Vagina (tissue), 2 donors: ENCODE results near the gene HMX2.

Experiments used
- POLR2AphosphoS5 ChIP-seq, 2 donors: sonication (generic); formaldehyde crosslinking; IDR thresholded peaks; one replicate each; pipeline ENCODE4 v1.9.0; 2017; ENCODE audit warnings: antibody characterized with exemption in 2 of 2, mild to moderate bottlenecking in 2 of 2, low read depth in 1 of 2; ENCODE audit not compliant: insufficient read depth in 1 of 2
- TF ChIP-seq, protein P1 (sequence below), 3 experiments: fragments of 450-650 bp in 2 of 3; fragments of 200-600 bp in 1 of 3; sonication (generic) in 1 of 3; IDR thresholded peaks; one replicate each; pipeline ENCODE4 v1.5.1; 2017 to 2019; ENCODE audit warnings: antibody characterized with exemption in 3 of 3, mild to moderate bottlenecking in 2 of 3, moderate library complexity in 2 of 3

DNA sequence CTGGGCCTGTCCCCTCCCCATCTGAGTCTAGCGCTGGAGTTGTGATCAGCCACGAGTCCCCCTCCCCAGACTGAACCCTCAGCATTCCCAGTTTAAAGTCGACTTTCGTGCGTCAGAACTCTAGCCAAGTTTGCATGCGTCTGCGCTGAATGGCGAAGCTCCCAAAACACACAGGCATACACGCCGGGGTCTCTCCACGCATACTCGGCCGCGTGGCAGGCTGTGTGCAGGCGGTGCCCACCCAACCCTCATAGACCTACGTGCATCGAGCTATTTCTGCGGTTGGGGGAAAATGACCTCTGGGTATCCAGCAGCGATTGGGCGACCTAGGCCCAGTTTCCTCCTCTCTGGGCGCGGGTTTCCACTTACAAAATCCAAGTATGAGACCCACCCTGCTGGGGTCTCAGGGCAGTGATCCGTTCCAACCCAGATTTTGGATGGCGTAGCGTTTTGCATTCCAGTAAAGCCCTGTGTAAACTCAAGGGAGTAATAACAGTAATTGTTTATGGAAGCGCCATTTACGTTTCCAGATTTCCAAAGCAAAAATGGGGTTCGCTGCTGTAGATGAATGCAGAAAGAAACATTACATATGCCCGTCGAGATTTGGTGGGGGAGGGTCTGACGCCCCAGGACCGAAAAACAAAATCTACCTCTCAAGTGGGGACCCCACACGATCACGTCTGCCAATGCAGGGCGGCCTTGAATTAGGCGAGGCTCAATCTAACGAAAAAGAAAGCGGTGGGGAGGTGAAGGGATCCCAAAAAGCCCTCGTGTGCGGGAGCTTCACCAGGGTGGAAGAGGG lies 14.2 kb upstream of the HMX2 start:
- TF ChIP-seq POLR2AphosphoS5 (IDR thresholded peaks at IDR 0.05; ENCODE audit: insufficient read depth in 1 of 2, low read depth in 1 of 2): no peak
- TF ChIP-seq, protein P1, sequence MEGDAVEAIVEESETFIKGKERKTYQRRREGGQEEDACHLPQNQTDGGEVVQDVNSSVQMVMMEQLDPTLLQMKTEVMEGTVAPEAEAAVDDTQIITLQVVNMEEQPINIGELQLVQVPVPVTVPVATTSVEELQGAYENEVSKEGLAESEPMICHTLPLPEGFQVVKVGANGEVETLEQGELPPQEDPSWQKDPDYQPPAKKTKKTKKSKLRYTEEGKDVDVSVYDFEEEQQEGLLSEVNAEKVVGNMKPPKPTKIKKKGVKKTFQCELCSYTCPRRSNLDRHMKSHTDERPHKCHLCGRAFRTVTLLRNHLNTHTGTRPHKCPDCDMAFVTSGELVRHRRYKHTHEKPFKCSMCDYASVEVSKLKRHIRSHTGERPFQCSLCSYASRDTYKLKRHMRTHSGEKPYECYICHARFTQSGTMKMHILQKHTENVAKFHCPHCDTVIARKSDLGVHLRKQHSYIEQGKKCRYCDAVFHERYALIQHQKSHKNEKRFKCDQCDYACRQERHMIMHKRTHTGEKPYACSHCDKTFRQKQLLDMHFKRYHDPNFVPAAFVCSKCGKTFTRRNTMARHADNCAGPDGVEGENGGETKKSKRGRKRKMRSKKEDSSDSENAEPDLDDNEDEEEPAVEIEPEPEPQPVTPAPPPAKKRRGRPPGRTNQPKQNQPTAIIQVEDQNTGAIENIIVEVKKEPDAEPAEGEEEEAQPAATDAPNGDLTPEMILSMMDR (IDR thresholded peaks at IDR 0.05): no peak
